K562 (cell line): Measurements from ENCODE around the gene B3GALT4. TPM values are rescaled to one million over a fixed set of nuclear protein-coding genes. Genes with fewer than 3 reads are reported as not detected.

Source experiments
- BRF1 ChIP-seq: IDR thresholded peaks from 3 replicates; pipeline ENCODE4 v1.6.1; 2011; ENCODE audit warnings: borderline replicate concordance, mild to moderate bottlenecking; ENCODE audit not compliant: insufficient read length; ENCODE audit errors: extremely low read depth
- CCNT2 ChIP-seq: IDR thresholded peaks from 2 replicates; pipeline ENCODE4 v1.6.1; 2011; ENCODE audit warnings: borderline replicate concordance, low read depth, mild to moderate bottlenecking, moderate library complexity, mixed read lengths, low read length; ENCODE audit not compliant: insufficient read length; ENCODE audit errors: extremely low read depth
- HMGN3 ChIP-seq: IDR thresholded peaks from 2 replicates; pipeline ENCODE4 v1.6.1; 2011; ENCODE audit warnings: borderline replicate concordance, low read depth, mild to moderate bottlenecking, mixed read lengths, low read length; ENCODE audit not compliant: insufficient read length; ENCODE audit errors: extremely low read depth
- HNRNPL ChIP-seq: fragments of 200-400 bp; formaldehyde crosslinking; IDR thresholded peaks from 2 replicates; pipeline ENCODE4 v1.6.1; 2017; ENCODE audit warnings: low read depth, mild to moderate bottlenecking, low read length
- LEF1 ChIP-seq: fragments of 450-650 bp; IDR thresholded peaks from 2 replicates; pipeline ENCODE4 v1.6.1; 2016; ENCODE audit warnings: mild to moderate bottlenecking
- MYBL2 ChIP-seq, 2 experiments: fragments of 450-650 bp in 1 of 2; sonication (generic) in 1 of 2; formaldehyde crosslinking in 1 of 2; IDR thresholded peaks; 2 replicates each; pipeline versions ENCODE4 v1.6.1 to v1.8.1; 2017 to 2022; ENCODE audit warnings: borderline replicate concordance in 1 of 2, inconsistent platforms in 1 of 2, low read depth in 1 of 2, mild to moderate bottlenecking in 1 of 2, missing genetic modification reagents in 1 of 2, moderate library complexity in 1 of 2
- NUFIP1 ChIP-seq: fragments of 450-650 bp; IDR thresholded peaks from 2 replicates; pipeline ENCODE4 v1.6.1; 2018; ENCODE audit not compliant: partially characterized antibody
- PRDM10 ChIP-seq: fragments of 450-650 bp; IDR thresholded peaks from 2 replicates; pipeline ENCODE4 v1.6.1; 2018; ENCODE audit not compliant: partially characterized antibody
- SIN3B ChIP-seq: fragments of 450-650 bp; IDR thresholded peaks from 2 replicates; pipeline ENCODE4 v1.6.1; 2017; ENCODE audit warnings: low read depth, mild to moderate bottlenecking, moderate library complexity
- SMARCA5 ChIP-seq: fragments of 450-650 bp; IDR thresholded peaks from 2 replicates; pipeline ENCODE4 v1.6.1; 2016
- YY1 ChIP-seq, 3 experiments: IDR thresholded peaks; 2 replicates each; pipeline ENCODE4 v1.6.1; 2011; ENCODE audit warnings: low read length in 2 of 3, mild to moderate bottlenecking in 2 of 3, moderate library complexity in 2 of 3, borderline replicate concordance in 1 of 3, control low read depth in 1 of 3, low read depth in 1 of 3; ENCODE audit not compliant: insufficient read depth in 3 of 3, insufficient replicate concordance in 2 of 3, control insufficient read depth in 1 of 3, insufficient read length in 1 of 3; ENCODE audit errors: extremely low read depth in 1 of 3
- ZBTB26 ChIP-seq: fragments of 450-650 bp; formaldehyde crosslinking; IDR thresholded peaks from 2 replicates; pipeline ENCODE4 v1.4.0; 2022; ENCODE audit warnings: missing genetic modification characterization
- ZNF146 ChIP-seq: IDR thresholded peaks from one replicate; pipeline ENCODE4 v1.6.1; 2018; ENCODE audit warnings: missing compliant biosample characterization; ENCODE audit not compliant: unreplicated experiment
- ZNF347 ChIP-seq: fragments of 450-650 bp; formaldehyde crosslinking; IDR thresholded peaks from 2 replicates; pipeline ENCODE4 v1.4.0; 2020; ENCODE audit warnings: low read depth, mild to moderate bottlenecking, moderate library complexity
- ZNF639 ChIP-seq, 2 experiments: fragments of 200-800 bp in 1 of 2; sonication (Bioruptor generic) in 1 of 2; sonication (generic) in 1 of 2; formaldehyde crosslinking in 1 of 2; IDR thresholded peaks in 1 of 2; conservative IDR thresholded peaks in 1 of 2; 2 replicates each; pipeline versions ENCODE4 v1.5.0 to v1.6.1; 2016 to 2020; ENCODE audit warnings: missing compliant biosample characterization in 1 of 2, missing genetic modification characterization in 1 of 2, missing genetic modification reagents in 1 of 2
- polyA plus RNA-seq, 8 experiments: library from polyadenylated mRNA; depleted of rRNA in 4 of 8; stranded (reverse) in 5 of 8; unstranded in 3 of 8; fragments of >200 nt; fragmentation: Nextera tagmentation in 2 of 8; fragmentation: Illumina TruSeq in 1 of 8; extraction: Ambion mirVana in 2 of 8; extraction: Trizol in 1 of 8; gene quantifications; 2 replicates each; pipeline versions ENCODE4 v1.2.1 to v1.2.3, GENCODE V29; 2011 to 2014; ENCODE audit warnings: inconsistent platforms in 1 of 8, missing spikeins in 1 of 8
- total RNA-seq, 7 experiments: library from RNA; depleted of rRNA in 6 of 7; stranded (reverse); fragments of >200 nt in 6 of 7; fragmentation: Illumina TruSeq in 2 of 7; extraction: Trizol in 2 of 7; gene quantifications; 2 replicates each; pipeline versions ENCODE4 v1.2.1 to v1.2.3, GENCODE V29; 2011 to 2021; ENCODE audit warnings: low replicate concordance in 1 of 7

The B3GALT4 gene
- total and polyA plus RNA-seq, 9 of the 15 experiments (the other 6 are each of a cell fraction or from before 2014, with no cell fraction given) = 0.11 to 1.3 (median 0.53) TPM; not detected in 1

- TF ChIP-seq HNRNPL (0 out of 2 replicates have a peak, but pooled peaks have one; percentile 37), NUFIP1 (no peak), SMARCA5 (0 out of 2 replicates have a peak, but pooled peaks have one; percentile 2), LEF1 (no peak), SIN3B (no peak), MYBL2 (IDR thresholded peaks at IDR 0.05; ENCODE audit: low read depth) (no peak), MYBL2 (CRISPR knock-in tag; IDR thresholded peaks at IDR 0.05; ENCODE audit: borderline replicate concordance) (no peak), HMGN3 (no peak), PRDM10 (no peak), ZBTB26 (CRISPR knock-in tag) (no peak), ZNF639 (CRISPR knock-in tag; conservative IDR thresholded peaks at IDR 0.05 in 1 of 2, IDR thresholded peaks at IDR 0.05 in 1 of 2) (no peak), ZNF347 (CRISPR knock-in tag) (no peak), CCNT2 (peak; percentile 21), ZNF146 (CRISPR knock-in tag) (no peak), YY1 (IDR thresholded peaks at IDR 0.05; ENCODE audit: borderline replicate concordance in 1 of 3, control insufficient read depth in 1 of 3, extremely low read depth in 1 of 3, insufficient read depth in 3 of 3, insufficient read length in 1 of 3, insufficient replicate concordance in 2 of 3, low read depth in 1 of 3, low read length in 2 of 3) (no peak), BRF1 (no peak)
Observed at GRCh38 chr6:33272275-33273128, 4.4 kb upstream of the B3GALT4 start (continued).
